ENCODE results near the gene CSKMT.

CSKMT gene

DNA sequence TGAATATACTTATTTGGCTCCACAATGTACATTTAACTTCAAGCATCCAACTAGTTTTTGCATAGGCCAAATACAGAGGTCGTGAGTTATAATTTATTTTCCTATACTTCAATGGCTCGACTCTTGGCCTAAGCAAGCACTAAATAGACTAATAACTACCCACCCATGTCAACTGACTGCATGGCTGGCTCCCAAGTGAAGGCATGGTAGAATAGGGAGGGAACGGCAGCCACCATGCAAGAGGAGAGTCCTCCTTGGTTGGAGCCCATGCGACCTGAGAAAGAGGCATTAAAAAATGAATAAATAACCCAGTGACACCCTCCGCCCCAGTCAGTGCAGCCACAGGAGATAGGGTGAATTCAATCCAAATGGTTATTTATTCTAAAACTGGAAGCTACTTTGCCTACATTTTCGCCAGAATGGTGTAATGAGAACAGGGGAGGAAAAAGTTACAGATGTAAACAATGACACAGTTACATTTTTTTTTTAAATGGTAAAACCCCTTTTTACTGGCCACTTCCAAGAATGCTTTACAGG is 47.2 kb downstream of the CSKMT start:
- H3K4me3 ChIP-seq (ENCODE audit: low read depth, low read length) = no peak overlapping the region
- TF ChIP-seq, protein P1, sequence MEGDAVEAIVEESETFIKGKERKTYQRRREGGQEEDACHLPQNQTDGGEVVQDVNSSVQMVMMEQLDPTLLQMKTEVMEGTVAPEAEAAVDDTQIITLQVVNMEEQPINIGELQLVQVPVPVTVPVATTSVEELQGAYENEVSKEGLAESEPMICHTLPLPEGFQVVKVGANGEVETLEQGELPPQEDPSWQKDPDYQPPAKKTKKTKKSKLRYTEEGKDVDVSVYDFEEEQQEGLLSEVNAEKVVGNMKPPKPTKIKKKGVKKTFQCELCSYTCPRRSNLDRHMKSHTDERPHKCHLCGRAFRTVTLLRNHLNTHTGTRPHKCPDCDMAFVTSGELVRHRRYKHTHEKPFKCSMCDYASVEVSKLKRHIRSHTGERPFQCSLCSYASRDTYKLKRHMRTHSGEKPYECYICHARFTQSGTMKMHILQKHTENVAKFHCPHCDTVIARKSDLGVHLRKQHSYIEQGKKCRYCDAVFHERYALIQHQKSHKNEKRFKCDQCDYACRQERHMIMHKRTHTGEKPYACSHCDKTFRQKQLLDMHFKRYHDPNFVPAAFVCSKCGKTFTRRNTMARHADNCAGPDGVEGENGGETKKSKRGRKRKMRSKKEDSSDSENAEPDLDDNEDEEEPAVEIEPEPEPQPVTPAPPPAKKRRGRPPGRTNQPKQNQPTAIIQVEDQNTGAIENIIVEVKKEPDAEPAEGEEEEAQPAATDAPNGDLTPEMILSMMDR (IDR thresholded peaks at IDR 0.05; ENCODE audit: low read depth, low read length) = no peak
- no peak for DNase-seq (ENCODE audit: low read depth, low spot score)
- in situ Hi-C loops (cut with HindIII; ENCODE audit: low sequenced_read_pairs) = no loop called here

DNA sequence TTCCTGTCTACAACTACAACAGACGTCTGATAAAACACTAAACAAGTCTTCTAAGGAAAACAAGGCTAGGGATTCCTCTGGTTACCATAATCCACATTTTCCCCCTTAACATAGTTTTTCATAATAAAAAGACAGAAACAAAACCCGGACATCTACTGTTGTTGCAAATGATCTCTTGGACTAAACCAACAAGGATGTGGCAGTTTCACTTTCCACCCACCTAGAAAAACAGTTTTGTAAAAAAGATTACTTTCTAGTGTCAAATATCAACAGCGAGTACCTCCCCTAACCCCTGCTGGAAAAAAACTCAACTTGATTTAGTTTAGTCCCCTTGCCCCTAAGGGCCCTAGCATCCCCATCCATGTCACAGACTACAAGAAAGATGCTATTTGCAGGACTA is 47.7 kb downstream of the CSKMT start:
- TF ChIP-seq, protein P1 (IDR thresholded peaks at IDR 0.05; ENCODE audit: low read depth, low read length) = no peak
- H3K4me3 ChIP-seq (ENCODE audit: low read depth, low read length) = no peak overlapping the region
- in situ Hi-C loops (cut with HindIII; ENCODE audit: low sequenced_read_pairs) = no loop called here
- DNase-seq (ENCODE audit: low read depth, low spot score) = no peak

DNA sequence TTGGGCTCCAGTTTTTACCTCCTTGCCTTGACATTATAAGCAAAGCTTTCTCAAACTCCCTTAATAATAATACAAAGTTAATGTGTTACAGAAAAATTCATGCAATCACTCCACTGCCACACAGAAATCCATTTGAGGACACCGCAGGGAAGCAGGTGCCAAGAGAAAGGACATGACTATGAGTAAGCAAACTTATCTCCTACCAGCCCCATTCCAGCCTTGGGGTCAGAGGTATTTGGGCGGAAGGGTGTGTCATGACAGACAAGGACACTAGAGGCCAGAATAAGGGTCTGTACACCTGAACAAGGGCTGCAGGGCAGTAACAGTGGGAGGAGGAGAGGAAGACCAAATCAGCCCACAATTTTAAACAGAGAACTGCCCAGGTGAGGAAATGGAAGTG is 48.2 kb downstream of the CSKMT start:
- TF ChIP-seq, protein P1 (IDR thresholded peaks at IDR 0.05; ENCODE audit: low read depth, low read length) = no peak
- DNase-seq (ENCODE audit: low read depth, low spot score) = no peak
- in situ Hi-C loops (cut with HindIII; ENCODE audit: low sequenced_read_pairs) = no loop called here
- no peak overlapping the region for H3K4me3 ChIP-seq (ENCODE audit: low read depth, low read length)

GRCh38 chr11:62715150-62716130 is 50.3 kb downstream of the CSKMT start:
- TF ChIP-seq, protein P1 (IDR thresholded peaks at IDR 0.05; ENCODE audit: low read depth, low read length) = no peak
- no peak for DNase-seq (ENCODE audit: low read depth, low spot score)
- no peak overlapping the region for H3K4me3 ChIP-seq (ENCODE audit: low read depth, low read length)
- in situ Hi-C loops (cut with HindIII; ENCODE audit: low sequenced_read_pairs) = no loop called here

- TF ChIP-seq, protein P1 (IDR thresholded peaks at IDR 0.05; ENCODE audit: low read depth, low read length) = no peak
- DNase-seq (ENCODE audit: low read depth, low spot score) = no peak
- in situ Hi-C loops (cut with HindIII; ENCODE audit: low sequenced_read_pairs) = no loop called here
- no peak overlapping the region for H3K4me3 ChIP-seq (ENCODE audit: low read depth, low read length)
These were observed 51.1 kb downstream of the CSKMT start for GRCh38 chr11:62716206-62716605.

- DNase-seq (ENCODE audit: low read depth, low spot score) = no peak
- TF ChIP-seq, protein P1 (IDR thresholded peaks at IDR 0.05; ENCODE audit: low read depth, low read length) = no peak
- no peak overlapping the region for H3K4me3 ChIP-seq (ENCODE audit: low read depth, low read length)
- in situ Hi-C loops (cut with HindIII; ENCODE audit: low sequenced_read_pairs) = no loop called here
These were observed 51.7 kb downstream of the CSKMT start for GRCh38 chr11:62716816-62717215.

All from astrocyte of the spinal cord (primary cell).